Measurements from ENCODE around the gene ARL17B. TPM values are rescaled to one million over a fixed set of nuclear protein-coding genes. Genes with fewer than 3 reads are reported as not detected.
A peak's percentile ranks its signal among the peaks of the same experiment; 100 is the strongest.
"Not testable (repeated sequence)": the region's sequence is repeated elsewhere in the genome, so short reads cannot be mapped to it uniquely, and the experiment has no call there.

The ARL17B gene
- total RNA-seq, 2 experiments from 2014 or later, result 22.6 to 27.6 TPM

DNA sequence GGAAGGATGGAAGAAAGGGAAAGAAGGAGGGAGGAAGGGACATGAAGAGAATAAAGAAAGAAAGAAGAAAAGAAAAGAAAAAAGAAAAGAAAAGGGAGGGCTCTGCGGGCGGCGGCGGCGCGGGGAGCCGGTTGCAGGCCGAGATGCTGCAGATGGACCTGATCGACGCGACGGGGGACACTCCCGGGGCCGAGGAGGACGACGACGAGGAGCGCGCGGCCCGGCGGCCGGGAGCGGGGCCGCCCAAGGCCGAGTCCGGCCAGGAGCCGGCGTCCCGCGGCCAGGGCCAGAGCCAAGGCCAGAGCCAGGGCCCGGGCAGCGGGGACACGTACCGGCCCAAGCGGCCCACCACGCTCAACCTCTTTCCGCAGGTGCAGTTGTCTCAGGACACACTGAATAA lies 118.1 kb downstream of the ARL17B start:
- H3K27ac Mint-ChIP-seq; H3K4me3 Mint-ChIP-seq; H3K27me3 Mint-ChIP-seq; POLR2A ChIA-PET; DNase-seq; ATAC-seq; H3K36me3 Mint-ChIP-seq (ENCODE audit: low read depth); CTCF ChIA-PET; intact Hi-C loops (cut with DNase I, micrococcal nuclease); H3K4me1 Mint-ChIP-seq; H3K9me3 Mint-ChIP-seq (ENCODE audit: low read depth): not testable (repeated sequence)

DNA sequence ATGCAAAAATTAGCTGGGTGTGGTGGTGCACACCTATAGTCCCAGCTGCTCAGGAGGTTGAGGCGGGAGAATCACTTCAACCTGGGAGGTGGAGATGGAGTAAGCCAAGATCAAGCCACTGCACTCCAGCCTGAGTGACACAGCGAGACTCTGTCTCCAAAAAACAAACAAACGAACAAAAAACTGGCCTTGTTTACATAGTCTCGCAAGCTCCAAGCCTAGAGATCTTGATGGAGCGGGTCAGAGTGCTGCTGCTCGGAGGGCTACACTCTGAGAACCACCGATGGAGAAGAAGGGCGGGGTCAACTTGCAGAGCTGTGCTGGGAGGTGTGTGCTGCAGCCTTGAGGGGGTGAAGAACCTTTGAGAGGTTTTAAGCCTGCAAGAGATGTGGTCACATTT lies 130.2 kb downstream of the ARL17B start:
- H3K4me3 Mint-ChIP-seq; CTCF ChIA-PET; H3K27me3 Mint-ChIP-seq; H3K9me3 Mint-ChIP-seq (ENCODE audit: low read depth); H3K4me1 Mint-ChIP-seq; POLR2A ChIA-PET; ATAC-seq; intact Hi-C loops (cut with DNase I, micrococcal nuclease); DNase-seq; H3K27ac Mint-ChIP-seq; H3K36me3 Mint-ChIP-seq (ENCODE audit: low read depth): not testable (repeated sequence)

DNA sequence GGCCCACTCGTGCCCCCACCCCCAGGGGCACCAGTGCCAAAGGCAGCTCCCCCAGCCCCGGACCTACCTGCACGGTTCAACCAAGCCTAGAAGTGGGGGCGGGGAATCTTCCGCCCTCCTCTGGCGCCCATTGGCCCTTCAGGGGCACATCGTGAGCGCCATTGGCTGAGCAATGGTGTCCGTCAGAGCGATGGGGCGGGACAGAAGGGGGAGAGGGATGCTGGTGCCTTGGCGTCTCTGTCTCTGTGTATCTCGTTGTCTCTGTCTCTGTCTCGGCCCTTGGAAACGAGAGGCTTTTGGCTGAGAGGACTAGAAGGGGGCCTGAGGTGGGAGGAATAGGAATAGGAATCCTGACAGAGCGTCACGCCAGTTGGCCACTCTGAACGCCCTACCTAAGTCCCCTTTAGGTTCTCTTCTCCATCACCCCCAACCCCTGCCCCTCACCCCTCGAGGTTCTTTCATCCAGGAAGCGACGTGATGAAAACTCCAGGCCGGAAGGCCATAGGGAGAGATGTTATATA lies 136.2 kb downstream of the ARL17B start:
- peak; percentile 94 for DNase-seq
- H3K27me3 Mint-ChIP-seq; CTCF ChIA-PET; POLR2A ChIA-PET; H3K4me1 Mint-ChIP-seq; H3K36me3 Mint-ChIP-seq (ENCODE audit: low read depth); H3K9me3 Mint-ChIP-seq (ENCODE audit: low read depth): not testable (repeated sequence)
- Mint-ChIP-seq H3K27ac (peak overlapping the region; percentile 91), H3K4me3 (peak overlapping the region; percentile 83)
- ATAC-seq, result peak; percentile 100
- intact Hi-C loops (cut with DNase I, micrococcal nuclease), result loop anchor here in 1 of 2 experiments (2.0 kb wide), 1 partner anchor 41 kb away; no protein-coding TSS in a partner anchor

DNA sequence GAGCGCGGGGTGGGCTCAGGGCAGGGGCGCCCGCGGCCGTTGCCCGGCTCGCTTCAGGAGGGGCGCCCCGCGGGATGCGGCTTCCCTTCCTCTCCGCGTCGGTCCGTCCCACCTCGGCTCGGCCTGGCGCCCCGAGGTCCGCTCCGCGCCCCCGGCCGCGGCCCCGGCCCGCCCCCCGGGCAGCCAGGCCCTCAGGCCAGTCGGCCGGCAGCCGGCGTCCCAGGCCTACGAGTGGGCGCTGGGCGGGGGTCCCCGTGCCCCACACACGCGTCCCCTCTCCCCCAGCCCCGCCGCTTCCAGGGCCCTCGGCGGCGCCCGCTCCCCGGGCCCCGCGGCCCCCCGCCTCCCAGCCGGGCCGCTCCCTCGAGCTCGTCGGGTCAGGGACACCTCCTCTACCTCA lies 136.7 kb downstream of the ARL17B start:
- DNase-seq (peak; percentile 10), ATAC-seq (peak; percentile 28)
- H3K4me1 Mint-ChIP-seq; POLR2A ChIA-PET; H3K9me3 Mint-ChIP-seq (ENCODE audit: low read depth); CTCF ChIA-PET; H3K36me3 Mint-ChIP-seq (ENCODE audit: low read depth); H3K27ac Mint-ChIP-seq; H3K27me3 Mint-ChIP-seq: not testable (repeated sequence)
- intact Hi-C loops (cut with DNase I, micrococcal nuclease), result loop anchor here in 1 of 2 experiments (2.0 kb wide), 1 partner anchor 42 kb away; no protein-coding TSS in a partner anchor
- peak overlapping the region; percentile 83 for H3K4me3 Mint-ChIP-seq

Other genes with a start within 250 kb of the ARL17B start
- gene KANSL1, start 168.3 kb downstream of the ARL17B start, total RNA-seq, result 10 to 100 TPM; 46.8 to 64.5 TPM
- 1 to 10 TPM in 1 of 2 experiments, under 1 TPM in 1; 0.85 to 1.0 TPM for gene LRRC37A, start 66.6 kb downstream of the ARL17B start, total RNA-seq
- gene LRRC37A2, start 150.7 kb upstream of the ARL17B start, total RNA-seq, result 1 to 10 TPM; 3.5 to 5.3 TPM
- 10 to 100 TPM; 19.2 to 21.9 TPM for gene ARL17A, start 217.9 kb upstream of the ARL17B start, total RNA-seq
- 10 to 100 TPM; 27.5 to 31.0 TPM for gene NSF, start 228.9 kb upstream of the ARL17B start, total RNA-seq

All from activated CD4-positive, alpha-beta T cell treated with anti-CD3 and anti-CD28 coated beads for 36 hours (primary cell).